ENCODE results near the gene MXD4. TPM values are rescaled to one million over a fixed set of nuclear protein-coding genes. Genes with fewer than 3 reads are reported as not detected.

The MXD4 gene
- total RNA-seq, 4 donors from 2014 or later = 38.8 to 86.4 (median 59.2) TPM

DNA sequence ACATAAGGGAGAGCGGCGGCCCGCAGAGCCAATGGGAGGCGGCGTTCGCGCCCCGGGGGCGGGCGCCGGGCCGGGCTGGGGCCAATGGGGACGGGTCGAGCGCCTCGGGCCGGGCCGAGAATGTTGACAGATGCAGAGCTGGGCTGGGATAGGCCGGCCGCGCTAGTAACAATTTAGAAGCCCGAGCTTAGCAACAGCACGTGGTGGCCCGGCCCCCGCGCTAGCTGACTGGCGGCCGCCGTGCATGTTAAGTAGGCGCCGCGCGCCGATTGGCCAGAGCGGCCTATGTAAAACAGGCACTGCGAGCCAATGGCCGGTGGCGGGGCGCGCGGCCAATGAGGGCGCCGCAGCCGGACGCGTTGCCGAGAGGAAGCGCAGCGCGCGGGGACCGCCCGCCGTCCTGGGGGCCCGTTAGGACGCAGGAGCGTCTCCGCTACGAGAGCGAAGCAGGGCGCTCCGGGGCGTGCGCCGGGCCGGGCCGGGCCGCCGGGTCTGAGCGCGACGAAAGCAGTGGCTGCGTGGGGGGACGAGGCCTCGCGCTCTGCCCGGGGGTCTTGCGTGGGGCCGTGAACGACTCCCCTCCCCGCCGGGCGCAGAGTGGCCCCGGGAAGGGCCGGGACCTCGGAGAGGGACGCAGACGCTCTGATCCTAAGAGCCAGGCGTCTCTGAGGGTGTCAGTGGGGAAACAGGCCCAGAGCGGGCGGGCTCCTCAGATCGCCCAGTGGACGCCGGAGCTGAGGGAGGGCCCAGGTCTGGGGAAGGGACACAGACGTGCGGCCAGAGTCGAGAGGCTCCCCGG, 435 bp upstream of the MXD4 start:
- Histone ChIP-seq H3K27ac (replicated peaks in 1 of 4) (peak overlapping the region; percentile 93 to 96 (median 95)), H3K36me3 (peaks cover 0 to 8% (median 5%) of the 10 kb centered on the region in 4 donors), H3K4me1 (peaks cover 64 to 88% (median 77%) of the 10 kb centered on the region in 4 donors), H3K27me3 (no peaks in the 10 kb centered on the region), H3K9me3 (no peaks in the 10 kb centered on the region), H3K4me3 (peak overlapping the region; percentile 91 to 96 (median 93))
- intact Hi-C loops (cut with DNase I) = loop anchor here (5.0 kb wide), 2 partner anchors 155 to 275 kb away; partner anchors contain the start of genes CFAP99, FAM193A and ZFYVE28
- peak; percentile 100 for DNase-seq (ENCODE audit: extremely low spot score)
- TF ChIP-seq, protein P1, sequence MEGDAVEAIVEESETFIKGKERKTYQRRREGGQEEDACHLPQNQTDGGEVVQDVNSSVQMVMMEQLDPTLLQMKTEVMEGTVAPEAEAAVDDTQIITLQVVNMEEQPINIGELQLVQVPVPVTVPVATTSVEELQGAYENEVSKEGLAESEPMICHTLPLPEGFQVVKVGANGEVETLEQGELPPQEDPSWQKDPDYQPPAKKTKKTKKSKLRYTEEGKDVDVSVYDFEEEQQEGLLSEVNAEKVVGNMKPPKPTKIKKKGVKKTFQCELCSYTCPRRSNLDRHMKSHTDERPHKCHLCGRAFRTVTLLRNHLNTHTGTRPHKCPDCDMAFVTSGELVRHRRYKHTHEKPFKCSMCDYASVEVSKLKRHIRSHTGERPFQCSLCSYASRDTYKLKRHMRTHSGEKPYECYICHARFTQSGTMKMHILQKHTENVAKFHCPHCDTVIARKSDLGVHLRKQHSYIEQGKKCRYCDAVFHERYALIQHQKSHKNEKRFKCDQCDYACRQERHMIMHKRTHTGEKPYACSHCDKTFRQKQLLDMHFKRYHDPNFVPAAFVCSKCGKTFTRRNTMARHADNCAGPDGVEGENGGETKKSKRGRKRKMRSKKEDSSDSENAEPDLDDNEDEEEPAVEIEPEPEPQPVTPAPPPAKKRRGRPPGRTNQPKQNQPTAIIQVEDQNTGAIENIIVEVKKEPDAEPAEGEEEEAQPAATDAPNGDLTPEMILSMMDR (IDR thresholded peaks at IDR 0.05) = no peak
- peak; percentile 95 for TF ChIP-seq POLR2A (IDR thresholded peaks at IDR 0.05; ENCODE audit: low read depth)
- no peak for TF ChIP-seq EP300 (IDR thresholded peaks at IDR 0.05)
- peak; percentile 94 to 97 for TF ChIP-seq POLR2AphosphoS5 (IDR thresholded peaks at IDR 0.05)
- 0% methylated on average over 10 of the region's 98 CpGs for WGBS

DNA sequence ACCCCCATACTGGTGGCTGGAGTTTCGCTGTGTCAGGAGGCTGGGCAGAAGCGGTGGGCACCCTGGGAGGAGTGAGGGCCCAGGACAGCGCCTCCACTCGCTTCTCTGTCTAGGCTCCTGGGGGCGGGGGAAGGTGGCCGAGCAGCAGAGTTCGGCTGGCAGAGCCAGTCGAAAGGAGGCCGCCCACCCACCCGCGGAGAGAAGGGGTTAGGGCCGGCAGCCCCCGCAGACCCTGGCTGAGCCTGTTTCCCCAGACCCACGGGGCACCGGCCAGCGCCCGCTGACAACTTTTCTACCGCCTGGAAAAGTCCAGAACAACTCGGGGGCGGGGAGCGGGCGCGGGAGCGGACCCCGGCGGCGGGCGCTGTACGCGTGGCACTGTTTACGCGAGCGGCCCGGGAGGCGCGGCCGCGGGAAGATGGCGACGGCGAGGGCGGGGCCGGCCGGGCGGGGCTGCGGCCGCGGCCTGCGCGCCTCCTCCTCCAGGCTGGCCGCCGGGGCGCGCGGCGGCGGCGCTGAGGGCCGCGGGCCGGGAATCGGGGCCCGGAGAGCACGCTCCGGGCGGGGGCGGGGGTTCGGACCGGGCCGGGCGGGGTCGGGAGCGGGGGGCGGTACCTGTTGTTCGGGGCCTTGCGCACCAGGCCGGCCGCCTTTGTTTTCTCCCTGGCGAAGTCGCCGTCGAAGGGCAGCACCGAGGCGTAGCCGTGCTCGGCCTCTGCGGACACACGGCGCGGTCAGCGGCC, 628 bp downstream of the MXD4 start:
- Histone ChIP-seq H3K36me3 (peaks cover 0 to 8% (median 5%) of the 10 kb centered on the region in 4 donors), H3K27ac (replicated peaks in 1 of 4) (peak overlapping the region; percentile 91 to 96 (median 92)), H3K9me3 (no peaks in the 10 kb centered on the region), H3K27me3 (no peaks in the 10 kb centered on the region), H3K4me1 (peaks cover 67 to 88% (median 77%) of the 10 kb centered on the region in 4 donors), H3K4me3 (peak overlapping the region; percentile 91 to 96 (median 93))
- intact Hi-C loops (cut with DNase I) = loop anchor here (2.0 to 5.0 kb wide), 3 partner anchors 18 to 276 kb away; partner anchors contain the start of genes CFAP99, FAM193A, HAUS3 and POLN
- TF ChIP-seq POLR2A (IDR thresholded peaks at IDR 0.05; ENCODE audit: low read depth) = no peak
- peak; percentile 5 to 39 for TF ChIP-seq POLR2AphosphoS5 (IDR thresholded peaks at IDR 0.05)
- no peak for TF ChIP-seq EP300 (IDR thresholded peaks at IDR 0.05)
- TF ChIP-seq, protein P1 (IDR thresholded peaks at IDR 0.05) = no peak
- no peak for DNase-seq (ENCODE audit: extremely low spot score)
- WGBS = 0% methylated on average over 2 of the region's 91 CpGs

DNA sequence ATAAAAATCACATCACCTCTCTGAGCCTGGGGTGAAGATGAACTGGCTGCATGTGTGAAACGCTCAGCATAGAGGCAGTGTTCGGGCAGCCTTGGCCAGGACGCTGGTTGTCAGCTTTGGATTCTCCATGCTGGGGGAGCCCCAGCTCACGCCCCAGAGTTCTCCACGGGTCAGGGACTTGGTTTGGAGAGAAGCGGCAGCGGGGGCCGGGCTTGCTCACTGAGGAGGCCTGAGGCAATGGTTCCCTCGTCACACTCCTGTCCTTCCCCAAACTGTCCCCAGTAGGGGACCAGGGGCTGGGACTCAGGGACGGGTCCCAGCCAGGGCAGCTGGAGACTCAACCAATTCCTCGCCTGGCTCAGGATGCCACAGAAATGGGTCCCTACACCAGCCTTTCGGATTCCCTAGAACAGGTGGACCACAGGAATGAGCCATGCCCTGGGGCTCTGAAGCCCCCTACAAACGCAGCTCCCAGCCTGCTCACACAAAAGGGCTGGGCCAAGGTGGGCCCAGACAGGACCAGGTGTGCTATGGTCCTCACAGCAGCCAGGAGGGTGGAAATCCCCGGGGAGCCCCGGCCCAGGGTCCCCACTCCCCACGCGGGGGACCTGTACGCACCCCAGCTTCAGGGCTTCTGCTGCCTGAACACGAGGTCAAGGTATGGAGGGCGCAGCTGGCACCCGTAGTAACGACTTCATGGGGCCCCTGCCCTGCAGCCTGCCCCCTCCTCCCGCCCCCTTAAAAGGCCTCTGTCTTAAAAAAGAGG, 1.4 kb downstream of the MXD4 start:
- peak overlapping the region; percentile 91 to 96 (median 92) for H3K27ac ChIP-seq (replicated peaks in 1 of 4)
- H3K27me3 ChIP-seq = no peaks in the 10 kb centered on the region
- no peaks in the 10 kb centered on the region for H3K9me3 ChIP-seq
- H3K4me1 ChIP-seq = peaks cover 67 to 88% (median 77%) of the 10 kb centered on the region in 4 donors
- 40% methylated on average over 3 of the region's 23 CpGs for WGBS
- DNase-seq (ENCODE audit: extremely low spot score) = no peak
- intact Hi-C loops (cut with DNase I) = loop anchor here (2.0 to 5.0 kb wide), 3 partner anchors 18 to 277 kb away; partner anchors contain the start of genes CFAP99, FAM193A, HAUS3 and POLN
- H3K4me3 ChIP-seq = peak overlapping the region; percentile 91 to 96 (median 93)
- peaks cover 0 to 8% (median 5%) of the 10 kb centered on the region in 4 donors for H3K36me3 ChIP-seq
- TF ChIP-seq EP300 (IDR thresholded peaks at IDR 0.05) (no peak), POLR2A (IDR thresholded peaks at IDR 0.05; ENCODE audit: low read depth) (no peak), POLR2AphosphoS5 (IDR thresholded peaks at IDR 0.05) (no peak)
- TF ChIP-seq, protein P1 (IDR thresholded peaks at IDR 0.05) = no peak

All from esophagus muscularis mucosa (tissue), 4 donors.